Stimulated activated CD4-positive, alpha-beta T cell treated with anti-CD3 and anti-CD28 coated beads, Interleukin-12 subunit alpha, Interleukin-12 subunit beta, amount 100 ng/mL, for 48 hours (primary cell): ENCODE results near the gene KMT2E.

ENCODE experiments used
- DNase-seq, 3 donors: peaks; one replicate each; pipeline ENCODE4 v3.0.0-alpha.2; 2020; ENCODE audit warnings: low read depth in 2 of 3, low spot score in 1 of 3

Gene KMT2E

DNA sequence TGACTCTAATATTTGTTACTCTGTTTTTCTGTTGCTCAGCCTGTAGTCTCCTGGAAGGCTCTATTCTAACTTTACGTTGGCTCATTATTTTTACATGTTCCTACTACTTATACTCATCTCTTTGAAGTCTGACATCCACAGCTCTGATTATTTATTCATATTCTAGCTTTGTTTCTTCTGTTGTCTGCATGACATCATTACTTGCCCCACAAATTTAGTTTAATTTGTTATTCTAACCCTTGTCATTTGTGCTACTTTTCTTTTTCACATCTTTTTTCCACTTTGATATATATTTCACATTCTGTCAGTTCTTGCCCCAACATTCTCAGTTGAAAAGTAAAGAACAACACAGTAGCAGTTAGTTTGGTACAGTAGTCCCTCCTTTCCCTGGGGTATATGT lies 51.1 kb downstream of the KMT2E start:
- DNase-seq, result no peak

- DNase-seq, result no peak
Measured at GRCh38 chr7:105067691-105068090, 53.7 kb downstream of the KMT2E start.

- no peak for DNase-seq
Measured at GRCh38 chr7:105068886-105069285, 54.9 kb downstream of the KMT2E start.

GRCh38 chr7:105073143-105073542 lies 59.1 kb downstream of the KMT2E start:
- DNase-seq, result no peak

DNA sequence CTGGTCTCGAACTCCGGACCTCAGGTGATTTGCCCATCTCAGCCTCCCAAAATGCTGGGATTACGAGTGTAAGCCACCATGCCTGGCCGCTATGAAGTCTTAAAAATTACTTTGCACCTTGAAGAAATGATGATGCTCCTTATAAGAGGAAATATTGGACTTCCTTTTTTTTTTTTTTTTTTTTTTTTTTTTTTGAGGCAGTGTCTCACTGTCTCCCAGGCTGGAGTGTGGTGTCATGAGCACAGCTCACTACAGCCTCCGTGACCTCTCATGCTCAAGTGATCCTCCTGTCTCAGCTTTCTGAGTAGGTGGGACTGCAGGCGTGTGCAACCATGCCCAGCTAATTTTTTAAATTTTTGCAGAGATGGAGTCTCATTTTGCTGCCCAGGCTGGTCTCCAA lies 65.3 kb downstream of the KMT2E start:
- DNase-seq, result no peak

GRCh38 chr7:105084581-105084980 lies 70.6 kb downstream of the KMT2E start:
- no peak for DNase-seq

DNA sequence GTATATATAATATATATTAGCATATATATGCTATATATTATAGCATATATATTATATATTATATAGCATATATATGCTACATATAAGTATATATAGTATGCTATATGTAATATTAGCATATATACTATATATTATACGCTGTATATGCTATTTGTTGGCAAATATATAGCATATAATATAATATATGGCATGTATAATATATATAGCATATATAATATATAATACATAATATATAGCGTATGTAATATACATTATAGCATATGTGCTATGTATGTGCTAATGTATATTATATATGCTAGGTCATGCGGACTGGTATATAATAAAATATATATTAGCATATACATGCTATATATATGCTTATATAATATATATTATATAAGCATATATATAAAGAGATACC lies 72.8 kb downstream of the KMT2E start:
- no peak for DNase-seq

GRCh38 chr7:105087981-105088380 lies 74.0 kb downstream of the KMT2E start:
- no peak for DNase-seq

GRCh38 chr7:105088456-105088855 lies 74.5 kb downstream of the KMT2E start:
- no peak for DNase-seq

GRCh38 chr7:105094966-105095365 lies 81.0 kb downstream of the KMT2E start:
- DNase-seq, result no peak

- no peak for DNase-seq
Measured at GRCh38 chr7:105096306-105096705, 82.3 kb downstream of the KMT2E start.

- DNase-seq, result no peak
Measured at GRCh38 chr7:105097619-105098018, 83.6 kb downstream of the KMT2E start.

GRCh38 chr7:105098863-105099515 lies 85.0 kb downstream of the KMT2E start:
- no peak for DNase-seq

- no peak for DNase-seq
Measured at GRCh38 chr7:105101864-105102263, 87.9 kb downstream of the KMT2E start.

DNA sequence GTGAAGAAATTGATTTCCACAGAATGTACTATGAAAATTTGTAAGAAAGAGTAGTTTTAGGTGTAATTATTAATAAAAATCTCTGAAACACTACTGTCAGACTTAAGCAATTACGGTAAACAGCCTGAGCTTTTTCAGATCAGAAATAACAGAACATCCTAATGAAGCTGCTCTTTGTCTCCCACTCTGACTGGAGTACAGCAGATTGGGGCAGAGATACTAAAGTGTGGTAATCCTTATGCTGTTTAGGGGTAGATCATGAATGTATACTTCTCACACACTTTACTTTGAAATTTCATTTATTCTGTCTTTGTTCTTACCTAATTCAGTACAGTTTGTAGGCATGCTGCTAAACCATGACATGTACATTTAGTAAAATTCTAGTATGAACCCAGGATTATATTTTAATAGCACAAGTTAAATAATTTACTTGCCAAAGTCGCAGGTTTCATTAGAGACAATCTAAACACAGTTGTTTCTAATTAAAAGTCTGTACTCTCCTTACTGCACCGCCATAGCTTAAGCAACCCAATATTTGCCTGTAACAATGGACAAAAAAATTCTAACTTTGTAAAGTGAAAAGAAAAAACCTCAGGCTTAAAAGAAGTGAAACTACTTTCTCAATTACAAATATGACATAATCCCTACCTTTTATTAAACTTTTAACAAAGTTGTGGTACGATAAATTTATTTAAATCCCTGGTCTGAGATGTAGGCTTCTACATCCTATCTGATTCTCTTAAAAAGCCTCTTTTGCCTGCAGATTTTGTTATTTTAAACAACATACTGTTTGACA lies 88.8 kb downstream of the KMT2E start:
- no peak for DNase-seq

GRCh38 chr7:105105579-105105978 lies 91.6 kb downstream of the KMT2E start:
- DNase-seq, result no peak

DNA sequence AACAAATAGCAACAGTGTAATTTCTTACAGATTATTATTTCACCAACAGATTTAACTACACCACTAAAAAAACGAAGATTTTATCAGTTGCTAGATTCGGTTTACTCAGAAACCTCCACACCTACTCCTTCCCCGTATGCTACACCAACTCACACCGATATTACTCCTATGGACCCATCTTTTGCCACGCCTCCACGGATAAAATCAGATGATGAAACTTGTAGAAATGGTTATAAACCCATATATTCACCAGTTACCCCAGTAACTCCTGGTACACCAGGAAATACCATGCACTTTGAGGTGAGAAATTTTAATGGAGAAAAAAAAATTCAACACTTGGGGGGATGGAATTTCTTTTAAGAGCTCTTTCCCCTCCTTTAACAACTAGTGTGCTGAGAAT lies 92.5 kb downstream of the KMT2E start:
- DNase-seq, result no peak

- no peak for DNase-seq
Measured at GRCh38 chr7:105107458-105107857, 93.5 kb downstream of the KMT2E start.

- DNase-seq, result no peak
Measured at GRCh38 chr7:105112440-105113418, 98.7 kb downstream of the KMT2E start.

GRCh38 chr7:105118612-105119600 lies 104.9 kb downstream of the KMT2E start:
- DNase-seq, result no peak
